Femur (tissue), 1 donor: ENCODE measurements around the gene RMND5A.

Experiments used
- DNase-seq: peaks from one replicate; pipeline ENCODE4 v3.0.0-alpha.2; 2017

The RMND5A gene

DNA sequence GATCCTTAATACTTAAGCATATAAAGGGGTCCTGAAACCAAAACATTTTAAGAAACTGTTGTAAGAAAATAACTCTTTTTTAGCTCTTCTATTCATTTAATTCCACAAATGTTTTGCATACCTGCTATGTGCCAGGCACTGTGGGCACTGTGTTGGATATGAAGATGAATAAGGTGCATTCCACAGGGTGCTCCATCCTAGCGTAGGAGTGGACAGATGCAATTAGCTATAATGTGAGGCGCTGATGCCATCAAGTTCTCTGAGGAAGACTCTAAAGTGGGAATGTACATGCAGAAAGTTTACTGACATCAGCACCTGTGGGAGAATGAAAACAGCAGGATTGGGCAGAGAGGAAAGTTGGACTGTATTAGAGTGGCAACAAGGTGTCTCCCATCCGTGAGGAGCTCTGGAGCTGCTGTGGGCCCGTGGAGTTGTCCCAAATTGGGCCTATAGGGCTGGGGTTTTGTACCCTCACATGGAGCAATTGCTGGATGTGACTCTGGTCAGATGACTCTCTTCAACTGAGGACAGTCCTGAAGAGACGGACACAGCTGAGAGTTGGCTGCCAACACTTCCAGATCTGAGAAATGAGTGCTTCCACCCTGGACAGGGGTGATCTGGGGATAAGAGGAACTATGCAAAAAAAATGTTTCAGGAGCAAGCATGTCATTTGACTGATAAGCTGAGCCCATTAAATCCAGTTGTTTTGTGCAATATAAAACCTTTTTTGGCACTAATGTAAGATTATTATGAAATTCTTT is 48.3 kb downstream of the RMND5A start:
- DNase-seq: no peak

DNA sequence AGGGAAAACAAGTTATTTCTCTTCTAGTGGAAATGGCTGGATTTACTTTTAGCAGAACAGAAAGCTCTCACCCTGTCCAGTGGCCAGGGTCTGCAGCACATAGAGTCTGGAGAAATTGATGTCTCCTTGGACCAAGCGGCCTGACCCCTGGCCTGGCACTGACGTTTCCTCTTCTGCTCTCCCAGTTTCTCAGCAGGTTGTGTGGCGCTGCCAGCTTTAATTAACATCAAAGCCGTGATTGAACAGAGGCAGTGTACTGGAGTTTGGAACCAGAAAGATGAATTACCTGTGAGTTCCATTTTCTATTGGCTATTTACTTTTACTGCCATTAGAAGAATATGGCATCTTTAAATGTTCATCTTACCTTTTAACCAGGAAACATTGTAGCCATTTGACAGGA is 49.7 kb downstream of the RMND5A start:
- no peak for DNase-seq

DNA sequence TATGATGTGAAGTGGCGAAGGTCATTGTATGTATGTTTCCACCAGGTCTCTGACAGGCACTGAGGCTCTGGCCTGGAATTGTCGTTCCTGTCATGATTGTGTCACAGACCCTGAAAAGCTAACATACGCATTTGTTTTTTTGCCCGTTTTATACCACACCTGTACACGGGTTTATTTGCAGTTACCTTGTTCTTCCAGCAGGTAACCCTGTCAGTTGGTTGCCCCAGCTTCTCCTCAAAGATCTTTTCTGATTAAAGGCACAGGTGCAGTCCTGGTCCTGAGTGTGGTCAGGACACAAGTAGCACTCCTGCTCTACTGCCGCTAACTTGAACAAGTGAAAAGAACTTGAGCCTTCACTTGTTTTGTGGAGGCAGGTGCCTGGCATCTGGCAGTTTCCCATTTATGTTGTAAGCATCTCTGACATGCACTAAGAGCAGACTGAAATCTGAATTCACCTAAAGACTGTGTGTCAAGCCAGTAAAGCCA is 50.8 kb downstream of the RMND5A start:
- DNase-seq: no peak

DNA sequence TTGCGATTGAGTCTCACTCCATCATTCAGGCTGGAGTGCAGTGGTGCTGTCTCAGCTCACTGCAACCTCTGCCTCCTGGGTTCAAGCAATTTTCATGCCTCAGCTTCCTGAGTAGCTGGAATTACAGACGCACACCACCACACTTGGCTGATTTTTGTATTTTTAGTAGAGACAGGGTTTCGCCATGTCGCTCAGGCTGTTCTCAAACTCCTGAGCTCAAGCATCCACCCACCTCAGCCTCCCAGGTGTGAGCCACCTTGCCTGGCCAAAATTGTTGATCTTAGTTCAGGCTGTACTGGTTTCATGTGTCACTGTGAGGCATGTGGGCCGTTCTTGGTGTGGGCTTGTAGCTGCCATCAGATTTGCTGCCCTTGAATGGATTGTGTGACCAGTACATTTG is 52.5 kb downstream of the RMND5A start:
- no peak for DNase-seq

DNA sequence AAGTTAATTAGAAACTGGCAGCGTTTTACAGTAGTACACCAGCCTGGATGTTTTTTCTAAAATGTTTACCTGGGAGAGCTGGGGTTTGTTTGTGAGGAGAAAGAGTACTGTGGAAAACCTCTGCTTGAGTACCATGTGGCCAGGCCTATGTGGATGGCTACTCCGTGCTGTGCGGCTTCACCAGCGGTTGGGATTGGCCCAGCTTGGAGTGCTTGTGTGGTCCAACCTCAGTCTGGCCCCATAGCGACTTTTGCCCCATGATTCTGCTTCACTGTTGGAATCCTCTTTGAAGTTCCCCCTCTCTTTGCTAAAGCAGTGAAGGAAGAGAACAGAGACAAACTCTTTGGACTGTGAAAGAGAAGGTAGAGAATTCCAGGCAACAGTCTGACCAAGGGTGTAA is 54.8 kb downstream of the RMND5A start:
- no peak for DNase-seq

DNA sequence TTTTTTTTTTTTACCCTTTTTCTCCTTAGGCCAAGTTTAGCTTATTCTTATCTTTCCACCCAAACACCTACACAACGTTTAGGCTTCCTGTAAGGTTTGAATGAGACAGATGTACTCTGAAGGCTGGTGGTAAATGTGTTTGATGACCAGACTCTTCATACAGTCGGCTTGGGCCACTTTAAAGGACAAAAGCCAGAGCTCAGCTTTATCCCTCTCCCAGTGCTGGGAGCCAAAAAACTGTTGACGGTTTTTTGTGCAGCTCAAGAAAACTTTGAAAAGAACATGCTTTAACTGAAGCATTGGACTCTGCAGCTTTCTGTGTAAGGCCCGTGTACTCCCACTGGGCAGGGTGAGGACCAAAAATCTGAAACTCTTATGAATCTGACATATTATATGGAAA is 55.2 kb downstream of the RMND5A start:
- DNase-seq: no peak

DNA sequence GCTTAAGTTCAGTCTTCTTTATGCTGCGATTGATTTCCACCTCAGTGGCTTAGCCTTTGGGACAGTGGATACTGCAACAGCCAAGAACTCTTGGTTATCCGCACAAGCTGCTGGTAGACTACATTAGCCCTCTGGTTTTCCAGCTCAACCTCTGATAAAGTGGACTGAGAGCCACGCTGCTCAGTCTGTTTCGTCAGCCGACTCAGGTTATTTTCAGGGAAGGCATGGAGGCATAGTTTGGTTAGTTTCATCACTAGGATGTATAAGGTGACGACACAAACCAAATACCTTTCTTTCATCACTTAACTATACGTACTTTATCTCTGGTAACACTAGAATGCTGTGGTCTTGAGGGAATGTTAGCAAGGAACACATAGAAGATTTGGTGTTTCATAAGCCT is 56.4 kb downstream of the RMND5A start:
- no peak for DNase-seq

DNA sequence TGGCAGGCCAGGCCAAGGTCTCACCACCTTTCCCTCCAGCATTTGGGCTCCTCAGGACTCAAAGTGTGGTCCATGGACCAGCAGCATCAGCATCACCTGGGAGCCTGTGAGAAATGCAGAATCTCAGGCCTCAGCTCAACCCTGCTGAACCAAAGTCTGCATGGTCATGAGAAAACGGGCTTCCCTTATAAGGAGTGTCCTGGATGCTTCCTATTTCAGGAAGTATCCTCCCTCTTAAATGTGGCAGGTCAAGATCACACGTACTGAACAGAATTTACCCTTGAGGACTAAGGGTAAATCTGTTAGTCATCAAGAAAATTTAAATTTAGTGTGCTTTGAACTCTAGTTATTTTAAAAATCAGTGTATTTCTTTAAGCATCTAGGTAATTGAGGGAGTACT is 58.9 kb downstream of the RMND5A start:
- DNase-seq: no peak

DNA sequence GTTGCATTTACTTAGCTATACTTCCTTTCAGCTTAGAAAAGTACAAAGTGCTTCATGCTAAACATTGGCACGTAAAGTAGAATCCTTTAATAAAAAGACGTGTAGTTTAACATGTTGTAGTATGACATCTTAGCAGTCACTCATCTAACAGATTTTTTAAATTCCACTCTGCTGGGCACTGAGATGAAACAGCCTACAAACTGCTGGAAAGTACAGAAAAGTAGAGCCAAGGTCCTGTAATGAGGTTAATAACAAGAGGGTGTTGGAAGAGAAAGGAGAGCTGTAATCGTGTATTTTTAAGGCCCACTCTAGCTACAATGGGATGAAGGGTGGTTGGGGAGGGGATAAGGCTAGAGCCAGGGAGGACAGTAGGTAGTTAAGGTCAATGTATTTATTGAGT is 59.9 kb downstream of the RMND5A start:
- DNase-seq: no peak

DNA sequence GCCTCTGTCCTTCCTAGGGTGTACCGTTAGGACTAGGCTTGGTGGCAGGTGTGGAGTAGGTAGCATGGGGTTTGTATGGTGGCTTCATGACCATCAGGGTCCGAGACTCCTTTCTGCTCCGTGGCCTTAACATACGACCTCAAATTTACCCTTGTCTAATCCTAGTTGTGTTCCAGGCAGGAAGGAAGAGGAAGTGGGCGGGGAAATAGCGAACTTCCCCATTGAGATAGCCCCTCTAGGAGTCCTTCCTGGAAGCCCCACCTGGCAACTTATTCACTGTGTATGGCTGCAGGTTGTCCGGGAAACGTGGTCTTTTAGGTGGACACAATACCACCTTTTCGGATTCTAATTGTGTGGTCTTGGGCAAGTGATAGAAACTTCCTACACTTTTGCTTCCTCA is 61.3 kb downstream of the RMND5A start:
- no peak for DNase-seq

DNA sequence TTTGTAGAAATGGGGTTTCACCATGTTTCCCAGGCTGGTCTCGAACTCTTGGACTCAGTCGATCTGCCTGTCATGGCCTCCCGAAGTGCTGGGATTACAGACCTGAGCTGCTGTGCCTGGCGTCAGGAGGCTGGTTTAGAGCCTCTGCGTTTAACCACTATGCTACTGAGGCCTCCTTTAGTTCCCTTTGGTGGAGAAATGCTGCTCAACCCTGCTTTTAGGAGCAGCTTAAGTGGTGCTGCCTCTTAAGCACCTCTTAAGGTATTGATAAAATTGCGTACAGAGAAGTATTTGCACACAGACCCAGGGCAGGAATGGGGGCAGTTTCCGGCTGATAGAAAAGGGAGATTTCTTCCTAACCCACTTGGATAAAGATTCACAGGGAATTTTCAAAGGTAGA is 62.7 kb downstream of the RMND5A start:
- DNase-seq: no peak

DNA sequence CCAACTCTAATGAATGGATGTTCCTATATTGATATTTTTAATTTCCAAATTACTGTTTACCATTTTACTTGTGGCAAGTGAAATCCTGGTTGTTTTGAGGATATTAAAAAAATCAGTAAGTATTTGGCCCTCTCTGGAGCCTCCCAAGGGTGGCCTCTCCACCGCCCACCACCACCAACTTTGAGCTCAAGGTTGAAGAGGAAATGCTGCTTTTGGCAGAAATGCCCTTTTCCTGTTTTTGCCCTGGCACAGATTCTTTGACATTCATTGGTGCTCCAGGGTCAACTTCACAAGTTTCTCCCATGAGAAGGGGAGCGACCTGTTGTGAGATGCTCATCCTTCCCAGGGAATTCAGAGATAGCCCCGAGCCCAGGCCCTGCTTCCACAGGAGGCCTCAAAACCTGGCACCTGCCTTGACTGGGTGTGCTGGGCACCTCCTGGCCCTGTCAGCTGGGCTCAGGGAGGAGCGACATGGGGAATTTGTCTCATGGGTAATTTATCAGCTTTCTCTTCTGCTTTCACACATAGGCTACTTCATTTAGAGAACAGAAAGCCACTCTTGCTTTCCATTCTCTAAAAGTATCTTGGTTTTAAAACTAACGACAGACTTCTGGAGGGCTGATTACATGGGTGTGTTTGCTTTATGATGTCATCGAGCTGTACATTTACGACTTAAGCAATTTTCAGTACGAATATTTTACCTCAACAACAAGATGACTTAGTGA is 63.7 kb downstream of the RMND5A start:
- DNase-seq: no peak

DNA sequence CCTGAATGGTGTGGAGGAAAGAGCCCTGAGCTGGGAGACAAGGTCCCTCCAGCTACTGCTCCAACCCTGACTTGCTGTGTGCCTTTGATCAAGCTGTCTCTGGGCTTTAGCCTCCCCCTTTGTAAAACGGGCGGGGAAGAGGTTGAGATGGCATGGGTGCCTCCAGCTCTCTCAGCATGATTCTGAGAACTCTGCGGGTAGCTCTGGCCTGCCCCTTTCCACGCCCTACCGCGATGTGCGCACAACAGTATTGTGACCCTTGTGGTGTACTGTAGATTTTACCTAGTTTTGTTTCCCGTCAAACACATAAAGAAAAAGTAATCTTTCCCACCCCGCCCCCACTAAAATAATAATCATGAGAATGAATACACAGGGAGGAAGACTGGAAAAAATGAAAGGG is 65.4 kb downstream of the RMND5A start:
- no peak for DNase-seq

DNA sequence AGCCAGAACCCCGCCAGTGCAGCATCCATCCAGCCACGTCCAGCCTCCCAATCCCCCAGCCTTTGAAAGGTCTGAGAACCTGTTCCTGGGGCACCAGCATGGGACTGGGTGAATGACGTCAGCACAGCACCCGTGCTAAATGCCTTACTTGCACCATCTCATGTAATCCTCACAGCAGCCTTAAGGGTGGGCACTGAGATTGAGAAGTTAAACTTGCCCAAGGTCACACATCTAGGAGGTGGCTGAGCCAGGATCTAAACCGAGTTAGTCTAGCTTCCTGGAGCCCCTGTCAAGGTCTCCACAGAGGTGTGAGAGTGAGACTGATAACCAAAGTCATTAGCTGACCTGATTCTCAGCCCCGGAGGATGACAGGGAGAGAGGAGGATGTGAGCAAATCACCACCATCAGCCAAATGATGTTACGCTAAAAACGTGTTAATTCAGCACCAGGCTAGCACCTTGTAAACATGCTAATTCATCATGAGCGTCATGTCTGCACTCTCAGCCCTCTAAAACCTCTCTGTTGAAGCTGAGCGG is 66.0 kb downstream of the RMND5A start:
- no peak for DNase-seq

DNA sequence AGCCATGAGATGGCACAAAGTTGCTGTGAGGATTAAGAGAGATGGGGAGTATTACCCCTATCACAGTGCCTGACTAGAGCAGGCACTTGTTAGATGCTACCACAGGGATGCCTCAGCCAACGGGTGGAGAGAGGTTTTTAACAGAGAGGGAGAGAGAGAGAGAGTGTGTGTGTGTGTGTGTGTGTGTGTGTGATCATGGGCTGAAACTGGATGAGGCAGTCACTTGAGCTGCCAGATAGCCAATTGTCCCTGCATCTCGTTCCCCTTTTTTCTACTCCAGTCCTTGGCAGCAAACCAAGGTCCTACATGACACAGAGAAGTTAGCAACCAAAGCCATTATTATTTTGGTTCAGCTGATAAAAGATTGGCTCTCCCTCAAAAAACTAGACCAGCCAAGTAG is 67.6 kb downstream of the RMND5A start:
- no peak for DNase-seq

DNA sequence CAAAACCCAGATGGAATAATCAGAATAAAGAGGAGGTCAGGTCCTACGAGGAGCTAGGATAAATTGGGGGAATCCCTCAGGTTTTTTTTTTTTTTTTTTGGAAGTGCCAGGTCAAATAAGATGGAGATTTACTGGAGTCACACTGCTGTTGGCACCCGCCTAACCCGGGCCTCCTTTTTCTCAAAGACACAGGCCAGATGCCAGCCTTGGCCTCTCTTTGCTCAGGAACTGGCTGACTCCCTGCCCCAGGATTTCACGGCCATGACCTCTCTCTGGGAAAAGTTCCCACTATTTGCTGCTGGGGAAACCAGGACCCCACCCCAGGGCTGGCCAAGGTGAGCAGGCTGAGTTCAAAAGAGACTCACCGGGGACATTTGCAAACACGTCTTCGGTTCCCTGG is 68.1 kb downstream of the RMND5A start:
- no peak for DNase-seq

DNA sequence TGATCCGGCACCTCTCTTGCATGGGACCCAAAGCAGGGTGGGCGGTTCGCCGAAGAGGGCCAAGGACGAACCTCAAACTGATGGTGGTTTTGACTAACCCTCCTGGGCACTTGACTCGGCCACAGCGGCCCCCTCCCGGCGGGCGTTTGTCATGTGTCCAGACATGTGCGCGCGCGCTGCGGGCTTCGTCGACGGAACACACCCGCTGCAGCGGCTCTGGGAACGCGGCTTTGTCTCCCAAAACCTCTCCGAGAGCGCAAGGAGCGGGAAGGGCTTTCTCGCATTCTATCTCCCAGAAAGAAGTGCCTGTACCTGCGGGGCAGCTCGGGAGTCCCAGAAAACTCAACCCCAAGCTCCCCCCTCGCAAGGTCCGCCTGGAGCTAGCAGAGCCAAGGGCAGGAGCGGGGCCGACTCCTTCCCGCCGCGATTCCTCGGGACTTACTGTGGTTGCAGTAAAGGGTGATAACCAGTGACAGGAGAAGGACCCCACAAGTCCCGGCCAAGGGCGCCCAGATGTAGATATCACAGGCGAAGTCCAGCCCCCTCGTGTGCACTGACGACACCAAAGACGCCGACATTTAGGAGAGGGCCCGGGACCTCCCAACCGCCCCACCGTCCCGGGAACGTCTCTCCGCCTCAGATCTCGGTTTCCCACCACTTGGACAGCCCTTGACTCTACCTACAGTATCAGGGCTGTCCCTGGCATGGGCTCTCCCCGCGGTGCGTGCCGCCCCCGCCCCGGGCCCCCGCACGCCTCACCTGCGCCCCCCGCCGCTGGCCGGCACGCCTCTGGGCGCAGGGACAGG is 69.0 kb downstream of the RMND5A start:
- DNase-seq: no peak

DNA sequence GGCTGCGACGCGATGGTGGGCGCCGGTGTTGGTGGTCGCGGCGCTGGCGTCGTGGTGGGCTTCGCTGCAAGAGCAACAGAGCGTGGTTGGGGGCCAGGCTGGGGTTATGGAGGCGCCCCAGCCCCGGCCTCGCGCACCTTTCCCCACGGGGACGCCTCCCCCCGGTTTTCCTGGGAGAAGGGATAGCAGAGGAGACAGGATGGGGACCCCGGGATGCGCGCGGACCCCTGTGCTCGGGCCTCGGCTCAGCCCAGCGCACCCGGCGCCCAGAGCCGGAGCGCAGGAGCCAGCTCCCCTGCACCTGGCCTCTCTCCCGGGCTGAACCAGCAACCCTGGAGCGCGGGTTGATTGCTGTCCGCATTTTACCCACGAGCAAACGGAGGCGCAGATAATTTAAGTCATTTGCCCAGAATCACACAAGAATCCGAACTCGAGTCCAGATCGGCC is 69.6 kb downstream of the RMND5A start:
- no peak for DNase-seq

DNA sequence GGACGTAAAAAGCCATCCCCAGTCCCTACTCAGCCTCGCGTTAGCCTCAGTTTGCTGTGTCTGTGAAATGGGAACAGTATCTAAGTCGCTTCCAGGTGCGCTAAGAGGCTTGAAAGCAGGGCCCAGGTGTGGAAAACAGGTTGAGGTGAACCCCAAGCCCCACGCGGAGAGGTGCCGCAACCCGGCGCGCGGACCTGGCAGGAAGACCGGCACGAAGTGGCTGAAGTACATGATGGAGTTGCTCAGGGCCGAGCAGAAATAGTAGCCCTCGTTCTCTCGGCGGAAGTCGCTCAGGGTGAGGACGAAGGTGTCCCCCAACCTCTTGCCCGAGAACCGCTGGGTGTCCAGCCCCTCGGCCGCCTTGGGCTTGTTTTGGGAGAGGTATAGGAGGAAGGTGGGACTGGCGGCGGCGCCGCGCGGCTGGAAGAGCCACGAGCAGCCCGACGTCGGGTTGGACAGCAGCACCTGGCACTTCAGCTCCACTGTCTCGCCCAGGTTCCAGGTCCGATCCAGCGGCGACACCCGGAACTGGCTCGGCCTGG is 70.1 kb downstream of the RMND5A start:
- no peak for DNase-seq

DNA sequence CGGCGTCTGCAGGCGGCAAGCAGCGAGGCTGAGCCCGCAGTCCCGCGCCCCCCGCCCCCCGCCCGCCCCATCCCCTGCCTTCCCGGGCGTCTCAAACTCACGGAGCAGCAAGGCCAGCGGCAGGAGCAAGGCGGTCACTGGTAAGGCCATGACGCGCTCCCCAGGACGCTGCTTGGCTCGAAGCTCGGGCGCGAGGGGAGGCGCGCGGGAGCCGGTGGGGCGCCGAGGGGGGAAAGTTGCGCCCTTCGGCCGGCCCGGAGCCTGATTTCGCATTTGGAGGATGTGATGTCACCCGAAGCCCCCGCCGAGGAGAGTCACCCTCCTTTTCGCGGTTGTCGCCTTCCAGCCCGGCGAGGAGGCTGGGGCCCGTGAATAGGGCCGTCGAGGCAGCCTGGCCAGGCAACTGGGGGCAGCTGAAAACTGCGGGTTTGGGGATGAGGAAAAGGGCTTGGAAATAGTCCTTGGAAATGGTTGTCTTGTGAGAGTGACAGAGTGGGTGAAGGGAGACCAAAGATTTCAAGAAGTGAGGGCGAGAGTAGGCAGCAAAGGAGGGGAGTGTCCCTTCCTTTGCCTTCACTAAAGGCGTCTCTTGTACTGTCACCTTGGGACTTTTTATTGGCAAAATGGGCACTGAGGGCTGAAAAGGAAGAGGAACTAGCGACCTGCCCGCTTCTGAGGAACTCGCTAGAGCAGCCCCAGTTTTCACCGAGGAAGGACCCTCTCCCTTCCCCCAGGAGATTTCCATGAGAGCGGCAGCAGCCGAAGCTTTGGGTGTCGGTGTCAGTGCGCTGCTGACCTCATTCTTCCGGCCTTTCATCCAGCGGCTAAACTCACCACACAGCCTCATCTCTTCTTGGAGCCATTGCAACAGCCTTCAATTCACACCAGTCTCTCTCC is 70.8 kb downstream of the RMND5A start, which contains the start of gene CD8A:
Gene CD8A, minus strand, starts transcription at position 238 of the 897 bp plus-strand sequence. Its CDS starts 88 bp downstream, at position 150.
- no peak for DNase-seq

DNA sequence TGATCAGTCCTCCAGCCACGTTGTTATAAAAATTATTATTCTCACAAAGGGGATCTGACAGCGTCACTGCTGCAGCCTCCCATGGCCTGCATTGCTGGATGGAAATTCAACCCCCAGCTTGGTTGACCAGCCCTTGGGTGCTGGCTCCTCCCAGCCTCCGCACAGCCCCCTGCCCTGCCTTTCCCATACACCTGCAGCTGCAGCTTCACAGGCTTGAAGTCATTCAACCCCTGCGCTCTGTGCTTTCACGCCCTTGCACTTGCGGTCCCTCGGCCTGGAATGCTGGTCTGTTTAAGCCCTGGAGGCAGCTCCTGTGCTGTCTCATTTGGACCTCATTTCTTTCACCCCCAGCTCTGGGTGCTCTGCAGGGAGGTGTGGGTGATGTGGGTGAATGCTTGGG is 71.5 kb downstream of the RMND5A start:
- DNase-seq: no peak

DNA sequence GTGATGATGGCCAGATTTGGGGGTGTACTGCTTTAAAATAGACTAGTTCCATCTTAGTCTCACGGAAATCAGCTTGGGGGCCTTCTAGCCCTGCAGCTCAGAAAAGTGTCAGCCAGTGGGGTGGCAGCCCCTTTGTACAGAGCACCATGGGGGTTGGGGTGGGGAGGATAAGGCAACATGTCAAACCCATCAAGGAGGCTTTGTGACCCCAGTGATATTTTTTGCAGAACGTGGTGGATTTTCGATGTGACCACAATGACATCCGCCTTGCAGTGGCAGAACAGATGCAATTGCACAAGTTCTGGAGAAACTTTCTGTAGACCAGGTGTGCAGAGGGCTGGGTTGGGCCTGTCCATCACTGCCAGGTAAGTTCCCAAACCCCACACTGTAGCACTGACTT is 73.7 kb downstream of the RMND5A start:
- no peak for DNase-seq
